ENCODE measurements around the gene SGK1.
"Not testable (repeated sequence)": the region's sequence is repeated elsewhere in the genome, so short reads cannot be mapped to it uniquely, and the experiment has no call there.

The SGK1 gene

DNA sequence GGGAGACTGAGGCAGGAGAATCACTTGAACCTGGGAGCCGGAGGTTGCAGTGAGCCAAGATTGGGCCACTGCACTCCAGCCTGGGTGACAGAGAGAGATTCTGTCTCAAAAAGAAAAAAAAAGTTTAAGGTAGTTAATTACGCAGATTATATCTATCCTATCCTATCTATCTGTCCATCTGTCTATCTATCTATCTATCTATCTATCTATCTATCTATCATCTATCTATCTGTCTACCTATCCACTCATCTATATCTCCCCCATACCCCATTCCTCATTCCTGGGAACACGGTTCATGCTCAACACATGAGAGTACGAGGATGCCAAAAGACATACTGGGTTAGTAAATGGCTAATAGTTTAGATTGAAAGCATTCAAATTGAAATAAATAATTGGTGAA, 8.3 kb upstream of the SGK1 start:
- not testable (repeated sequence) for DNase-seq

DNA sequence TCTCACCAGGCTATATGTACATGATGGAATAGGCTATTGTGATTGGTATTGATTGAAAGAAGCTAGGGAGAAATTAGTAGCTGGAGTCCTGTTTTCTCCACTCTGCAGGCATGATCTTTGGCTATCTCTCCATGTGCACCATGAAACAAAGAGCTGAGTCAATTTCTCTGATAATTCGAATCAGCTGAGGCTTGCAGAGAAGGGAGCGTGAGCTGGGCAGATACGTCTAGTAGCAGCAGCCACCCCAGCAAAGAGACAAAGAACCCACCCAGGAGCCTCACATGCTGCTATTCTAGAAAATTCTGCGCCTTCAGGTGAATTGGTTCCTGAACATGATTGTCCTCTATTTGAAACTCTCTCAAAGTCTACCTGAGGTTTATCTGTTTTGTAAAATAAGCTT, 6.9 kb upstream of the SGK1 start:
- DNase-seq: no peak

DNA sequence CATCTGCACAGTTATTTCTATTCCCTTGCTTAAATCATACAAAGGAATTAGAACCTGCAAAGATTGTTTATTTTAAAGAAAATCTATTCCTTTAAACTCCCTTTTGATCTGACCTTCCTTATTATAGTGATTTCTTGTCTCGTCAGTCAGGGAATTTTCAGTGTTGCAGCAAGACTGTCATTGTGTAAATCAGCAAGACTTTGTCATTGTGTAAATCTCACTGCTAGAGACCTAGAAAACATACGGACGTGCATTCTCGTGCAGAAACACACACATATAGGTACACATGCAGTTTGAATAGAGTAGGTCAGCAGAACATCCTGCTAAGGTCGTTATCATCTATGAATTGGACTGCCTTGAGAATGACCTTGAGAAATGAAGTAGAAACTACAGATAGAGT, 6.2 kb upstream of the SGK1 start:
- DNase-seq: no peak

DNA sequence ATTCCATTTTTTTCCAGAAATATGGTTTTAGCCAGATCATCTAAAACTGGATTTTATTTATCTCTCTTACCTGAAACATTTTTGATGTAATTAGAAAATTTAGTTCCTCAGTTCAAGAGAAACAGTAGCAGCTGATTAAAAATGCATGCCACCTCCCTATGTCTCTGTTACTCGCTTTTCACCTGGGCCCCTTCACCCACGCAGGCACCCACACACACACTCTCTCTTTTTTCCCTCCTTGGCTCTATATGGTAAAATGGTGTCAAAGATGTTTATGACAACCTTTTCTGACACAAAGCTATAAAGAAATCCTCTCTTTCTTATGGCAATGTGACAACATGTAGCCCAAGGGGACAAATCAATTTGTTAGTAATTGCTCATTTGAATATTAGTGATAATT, 5.8 kb upstream of the SGK1 start:
- DNase-seq: no peak

DNA sequence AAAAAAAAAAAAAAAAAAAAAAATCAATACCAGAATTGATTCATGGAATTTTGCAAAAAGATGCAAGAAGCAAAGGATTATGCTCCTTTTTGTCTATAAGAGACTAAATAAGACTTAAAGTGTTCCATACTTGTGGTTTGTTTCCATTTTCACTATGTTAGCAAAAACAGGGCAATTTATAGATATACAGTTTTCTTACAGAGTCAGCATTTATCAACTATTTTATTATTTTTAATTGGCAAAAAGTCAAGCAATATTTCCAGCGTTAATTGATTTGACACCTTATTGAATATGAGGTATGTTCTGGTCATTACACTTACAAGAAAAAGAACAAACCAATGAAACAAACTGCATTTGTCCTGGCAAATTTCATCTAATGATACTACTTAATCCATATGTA, 5.4 kb upstream of the SGK1 start:
- no peak for DNase-seq

DNA sequence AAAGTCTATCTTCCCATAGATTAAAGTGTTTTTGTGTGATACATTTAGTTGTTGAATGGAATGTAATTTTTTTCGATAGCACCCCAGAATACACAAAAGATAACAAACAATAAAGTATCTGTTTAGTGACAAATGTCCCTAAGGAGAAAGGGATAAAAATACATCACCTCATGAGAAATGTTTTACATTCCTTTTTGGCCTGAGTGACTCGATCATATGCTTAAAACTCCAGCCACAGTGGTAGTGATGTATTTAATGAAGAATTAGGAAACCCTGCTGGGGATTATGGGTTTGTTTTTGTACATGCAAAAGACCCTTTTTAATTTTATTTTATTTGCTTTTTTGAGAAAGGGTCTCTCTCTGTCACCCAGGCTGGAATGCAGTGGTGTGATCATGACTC, 4.3 kb upstream of the SGK1 start:
- no peak for DNase-seq

DNA sequence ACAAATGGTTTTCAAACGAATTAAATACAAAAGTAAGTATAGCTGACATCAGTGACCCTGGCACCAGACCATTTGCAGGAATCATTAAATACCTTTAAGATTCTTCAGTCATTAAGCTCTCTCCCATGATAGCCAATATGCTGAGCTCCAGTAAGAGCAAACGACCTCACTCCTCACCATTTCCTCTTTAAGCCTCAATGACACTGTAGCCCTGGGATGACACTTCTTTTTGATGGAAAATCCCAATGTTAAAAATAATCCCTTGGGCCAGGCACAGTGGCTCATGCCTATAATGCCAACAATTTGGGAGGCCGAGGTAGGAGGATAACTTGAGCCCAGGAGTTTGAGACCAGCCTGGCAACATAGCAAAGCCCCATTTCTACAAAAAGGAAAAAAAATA, 3.3 kb upstream of the SGK1 start:
- DNase-seq: no peak

DNA sequence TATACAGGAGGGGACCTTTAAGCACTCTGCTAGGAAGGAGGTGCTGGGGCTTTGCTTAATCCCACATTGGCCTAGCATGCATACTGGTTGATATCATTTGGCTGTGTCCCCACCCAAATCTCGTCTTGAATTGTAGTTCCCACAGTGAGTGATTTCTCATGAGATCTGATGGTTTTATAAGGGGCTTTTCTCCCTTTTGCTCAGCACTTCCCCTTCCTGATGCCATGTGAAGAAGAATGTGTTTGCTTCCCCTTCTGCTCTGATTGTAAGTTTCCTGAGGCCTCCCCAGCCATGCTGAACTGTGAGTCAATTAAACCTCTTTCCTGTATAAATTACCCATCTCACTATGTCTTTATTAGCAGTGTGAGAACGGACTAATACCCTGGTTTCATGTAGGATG, 1.8 kb upstream of the SGK1 start:
- not testable (repeated sequence) for DNase-seq

DNA sequence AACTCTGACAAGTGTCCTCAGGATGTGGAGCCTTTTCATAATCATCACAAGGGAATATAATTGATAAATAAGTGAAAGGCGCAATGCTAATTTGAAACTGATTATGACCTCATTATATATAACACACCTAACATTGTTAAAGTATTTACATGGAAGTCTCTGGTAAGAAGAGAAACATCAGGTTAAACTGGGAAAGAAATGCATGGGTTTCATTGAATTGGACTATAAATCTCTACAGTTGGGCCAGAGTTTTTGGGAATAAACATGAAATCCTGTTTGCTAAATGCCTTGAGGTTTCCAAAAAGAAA, 1.0 kb upstream of the SGK1 start:
- DNase-seq: no peak

DNA sequence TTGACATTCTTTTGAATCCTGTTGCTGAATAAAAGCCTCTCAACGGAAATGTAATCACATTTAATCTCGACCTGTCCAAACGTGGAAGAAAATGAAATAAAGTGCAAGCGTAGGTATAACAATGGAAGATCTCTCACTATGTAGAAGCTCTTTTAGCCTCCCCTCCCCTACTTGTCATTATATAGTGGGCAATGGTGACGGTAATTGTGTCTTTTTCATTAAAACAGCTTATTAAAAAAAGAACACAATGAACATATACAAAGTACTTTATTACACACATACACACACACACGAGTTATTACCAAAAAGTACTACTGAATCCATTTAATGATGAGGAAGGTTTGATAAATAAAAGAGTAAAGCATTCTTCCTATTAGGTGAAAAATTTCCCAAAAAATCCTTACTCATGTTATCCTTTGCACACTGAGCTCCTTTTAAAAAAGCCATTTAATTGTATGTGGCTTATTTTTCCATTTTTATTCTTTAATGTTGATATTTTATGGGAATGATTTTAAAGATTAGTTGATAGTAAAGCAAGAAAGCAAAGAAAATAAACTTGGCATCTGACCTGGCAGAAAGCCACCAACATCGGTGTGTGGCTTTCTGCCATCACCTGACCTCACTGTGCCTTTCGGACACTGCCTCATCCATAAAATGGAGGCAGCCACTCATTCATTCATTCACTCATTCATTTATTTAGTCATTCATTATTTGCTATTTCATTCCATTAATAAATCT, 493 bp upstream of the SGK1 start:
- DNase-seq: no peak

DNA sequence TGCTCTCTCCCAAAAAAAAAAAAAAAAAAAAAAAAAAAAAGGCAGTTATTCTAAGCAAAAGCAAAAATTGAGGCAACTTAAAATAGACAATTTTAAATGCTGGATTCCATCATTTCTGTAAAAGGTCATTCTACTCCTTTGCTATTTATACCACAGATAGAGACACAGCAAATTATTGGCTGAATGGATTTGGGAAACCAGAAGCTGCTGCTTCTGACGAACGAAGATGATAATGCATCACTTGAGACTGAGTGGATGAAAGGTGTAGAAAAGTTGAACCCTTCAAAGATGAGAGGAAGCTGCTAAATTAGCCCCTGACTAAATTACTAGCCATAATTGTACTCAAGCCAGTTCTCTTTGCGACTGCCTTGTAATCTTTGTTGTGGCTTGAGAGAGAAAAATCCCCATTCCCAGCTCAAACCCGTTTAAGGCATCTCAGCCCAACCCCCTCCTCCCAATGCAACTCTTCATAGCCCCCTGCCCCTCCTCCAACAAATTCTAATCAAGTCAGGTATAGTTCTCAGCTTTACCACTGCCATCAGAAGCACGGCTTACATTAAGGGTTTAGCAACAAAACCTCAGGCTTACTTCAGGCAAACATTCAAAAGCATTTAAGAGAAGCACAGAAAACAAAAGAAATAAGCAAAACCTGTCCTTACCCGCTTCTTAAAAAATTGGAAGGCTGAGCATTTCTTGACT, 1.0 kb downstream of the SGK1 start:
- no peak for DNase-seq

DNA sequence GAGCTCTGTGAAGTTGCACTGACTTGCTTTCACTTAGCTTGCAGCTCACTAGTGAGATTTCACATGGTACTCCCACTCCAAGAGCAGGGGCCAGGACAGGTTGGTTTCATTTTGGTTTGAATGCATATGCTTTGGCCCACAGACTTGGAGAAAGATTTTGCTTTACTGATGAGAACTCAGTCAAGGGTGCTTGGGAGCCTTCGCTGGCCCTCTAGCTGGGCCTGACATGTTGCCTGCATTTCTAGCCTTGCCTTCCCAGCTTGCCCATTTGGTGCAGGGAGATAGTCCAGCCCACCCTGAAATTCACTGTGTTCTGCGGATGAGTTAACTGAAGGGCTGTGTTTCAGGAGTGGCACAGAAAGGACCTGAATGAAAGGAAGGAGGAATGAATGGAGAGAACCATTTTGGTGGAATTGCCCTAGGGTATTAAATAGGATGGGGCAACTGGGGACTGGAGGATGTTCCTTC, 1.9 kb downstream of the SGK1 start:
- DNase-seq: no peak

DNA sequence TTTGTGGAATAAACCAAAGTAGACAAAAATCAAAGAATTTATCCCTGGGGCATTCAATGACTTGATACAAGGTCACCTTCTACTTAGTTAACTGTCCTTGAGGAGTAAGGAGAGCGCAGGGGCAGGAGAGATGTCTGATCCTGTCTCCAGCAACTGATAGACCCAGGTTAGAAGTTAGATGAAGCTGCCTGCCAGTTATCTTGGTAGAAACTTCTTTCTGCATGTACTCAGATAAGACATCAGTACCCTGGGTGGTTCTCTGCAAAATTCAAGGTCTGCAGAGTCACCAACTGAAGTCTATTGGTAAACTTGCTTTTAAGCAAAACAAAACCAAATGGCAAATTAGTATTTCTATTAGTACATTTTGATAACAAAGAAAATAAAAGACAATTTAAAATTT, 2.7 kb downstream of the SGK1 start:
- DNase-seq: no peak

DNA sequence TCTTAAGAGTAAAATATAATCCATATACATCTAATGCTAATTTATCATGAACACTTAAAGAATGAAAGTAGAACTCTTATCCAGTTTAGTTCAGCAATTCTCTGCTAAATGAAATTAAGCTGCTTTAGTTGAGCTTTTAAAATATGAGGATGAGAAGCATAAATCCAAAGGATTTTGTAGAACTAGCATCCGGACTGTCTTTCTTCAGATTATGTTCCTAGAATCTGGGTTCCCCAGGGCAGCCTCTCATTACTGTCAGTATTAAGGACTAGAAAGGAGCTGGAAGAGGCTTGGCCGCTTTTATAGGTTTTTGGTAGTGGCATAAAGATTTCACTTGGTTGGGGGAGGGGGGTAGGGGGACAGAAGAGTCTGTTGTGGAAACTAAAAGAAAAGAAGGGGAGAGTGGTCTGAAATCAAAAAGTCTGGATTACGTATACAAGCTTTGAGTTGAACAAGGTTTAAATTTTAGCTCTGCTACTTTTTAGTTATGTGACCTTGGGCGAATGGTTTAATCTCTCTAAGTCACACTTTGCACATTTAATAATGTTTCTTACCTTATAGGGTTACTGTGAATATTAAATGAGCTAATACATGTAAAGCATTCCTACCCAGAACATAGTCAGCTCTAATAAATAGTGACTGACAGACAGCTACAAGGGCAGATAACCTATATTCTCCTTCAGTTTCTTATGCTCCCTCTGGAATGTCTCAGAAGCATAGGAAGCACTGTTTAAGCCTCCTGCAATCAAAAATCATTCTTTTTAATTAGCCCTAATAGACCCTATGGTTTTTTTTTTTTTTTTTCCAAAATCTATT, 3.7 kb downstream of the SGK1 start:
- DNase-seq: no peak

DNA sequence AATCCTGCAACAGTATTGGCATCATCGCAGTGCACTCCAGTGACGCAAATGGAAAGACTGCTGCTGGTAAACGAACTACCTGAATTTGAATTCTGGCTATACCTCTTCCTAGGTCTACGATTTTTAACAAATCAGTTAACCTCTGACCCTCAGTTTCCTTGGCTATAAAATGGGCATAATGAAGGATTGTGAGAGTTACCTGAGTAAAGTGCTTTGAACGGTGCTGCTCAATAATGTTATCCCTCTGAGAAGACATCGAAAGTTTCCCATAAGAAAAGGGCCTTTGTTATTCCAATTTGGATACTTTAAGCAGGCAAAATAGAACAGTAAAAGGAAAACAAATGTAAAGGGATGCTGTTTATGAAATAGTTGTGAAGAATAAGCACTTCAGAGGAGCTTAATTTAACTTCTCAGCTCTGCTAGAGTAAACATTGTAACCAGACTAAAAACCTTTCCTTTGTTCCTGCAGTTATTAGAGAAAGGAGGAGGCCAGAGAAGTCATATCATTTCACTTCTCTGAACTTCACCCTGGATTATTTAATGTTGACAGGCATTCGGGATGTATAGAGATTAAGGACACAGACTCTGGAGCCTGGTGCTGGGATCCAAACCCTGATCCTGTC, 5.8 kb downstream of the SGK1 start:
- no peak for DNase-seq

DNA sequence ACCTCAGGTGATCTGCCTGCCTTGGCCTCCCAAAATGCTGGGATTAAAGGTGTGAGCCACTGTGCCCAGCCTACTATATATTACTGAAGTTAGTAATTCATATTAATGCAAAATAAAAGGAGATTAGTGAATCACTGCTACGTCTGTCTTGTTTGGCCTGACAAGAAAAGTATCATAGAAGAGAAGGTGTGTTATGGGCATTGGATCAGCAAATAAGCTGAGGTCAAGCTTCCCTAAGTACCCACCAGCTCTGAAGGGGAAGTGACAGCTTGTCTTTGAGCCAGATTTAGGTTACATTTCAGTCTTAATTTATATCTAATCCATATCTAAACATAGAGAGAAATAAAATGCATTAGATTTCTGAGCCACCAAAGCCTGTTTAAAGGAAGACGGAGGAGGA, 7.1 kb downstream of the SGK1 start:
- no peak for DNase-seq

DNA sequence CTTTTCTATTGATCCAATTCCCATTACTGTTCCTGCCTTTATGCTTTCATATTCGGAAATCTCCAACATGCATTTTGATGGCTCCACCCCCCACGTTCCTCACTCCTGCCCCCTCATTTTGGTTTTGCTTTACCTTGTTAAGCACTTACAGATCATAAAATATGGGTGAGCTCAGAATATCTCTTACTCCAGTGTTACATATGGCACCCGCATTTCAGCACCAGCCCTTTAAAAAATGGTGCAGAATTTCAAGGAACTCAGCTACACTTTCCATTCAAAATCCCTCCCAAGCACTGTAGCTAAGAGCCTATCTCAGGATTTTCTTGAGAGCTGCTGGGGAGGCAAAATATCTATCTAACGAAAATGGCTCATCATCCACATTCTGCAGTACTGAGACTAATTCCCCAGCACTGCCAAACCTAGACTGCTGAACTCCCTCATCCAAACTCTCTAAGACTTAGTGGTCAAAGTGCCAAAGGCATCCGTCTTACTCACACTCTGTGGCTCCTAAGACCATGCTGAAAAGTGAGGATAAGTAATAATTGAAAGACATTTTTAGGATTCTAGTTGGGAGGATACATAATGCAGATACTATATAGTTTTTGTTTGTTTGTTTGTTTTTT, 7.8 kb downstream of the SGK1 start:
- no peak for DNase-seq

DNA sequence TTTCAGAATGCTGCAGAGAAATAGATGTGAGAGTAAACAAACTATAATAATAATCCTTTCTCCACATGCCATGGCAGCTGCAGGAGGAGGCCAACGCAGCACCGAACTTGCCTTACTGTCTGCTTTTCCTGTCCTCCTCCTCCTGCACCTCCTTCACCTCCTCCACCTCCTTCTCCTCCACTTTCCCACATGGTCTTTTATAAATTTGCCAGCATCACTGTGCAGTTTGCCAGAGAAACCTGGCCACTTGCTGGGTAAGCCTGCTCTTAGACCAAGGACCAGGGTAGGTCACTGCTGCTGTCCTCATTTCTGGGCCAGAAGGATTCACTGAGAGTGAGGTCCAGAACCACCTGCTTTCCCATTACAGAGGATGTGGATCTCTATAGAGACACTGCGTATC, 8.7 kb downstream of the SGK1 start:
- no peak for DNase-seq

DNA sequence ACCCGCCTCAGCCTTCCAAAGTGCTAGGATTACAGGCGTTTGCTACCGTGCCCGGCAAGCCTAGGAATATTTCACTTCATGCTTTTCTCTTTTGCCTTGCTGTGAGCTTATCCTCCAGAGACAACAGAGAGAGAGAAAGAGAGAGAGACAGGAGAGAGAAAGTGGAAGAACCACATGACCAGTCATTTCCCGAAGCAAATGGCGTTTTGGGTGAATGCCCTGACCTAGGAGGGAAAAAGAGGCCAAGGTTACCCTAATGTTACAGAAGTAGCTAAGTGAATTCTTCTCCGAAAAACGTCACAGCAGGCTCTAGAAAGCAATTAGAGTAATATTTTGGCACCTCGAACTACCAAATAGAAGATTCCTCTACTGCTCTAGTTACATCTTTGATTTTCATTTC, 9.1 kb downstream of the SGK1 start:
- no peak for DNase-seq

DNA sequence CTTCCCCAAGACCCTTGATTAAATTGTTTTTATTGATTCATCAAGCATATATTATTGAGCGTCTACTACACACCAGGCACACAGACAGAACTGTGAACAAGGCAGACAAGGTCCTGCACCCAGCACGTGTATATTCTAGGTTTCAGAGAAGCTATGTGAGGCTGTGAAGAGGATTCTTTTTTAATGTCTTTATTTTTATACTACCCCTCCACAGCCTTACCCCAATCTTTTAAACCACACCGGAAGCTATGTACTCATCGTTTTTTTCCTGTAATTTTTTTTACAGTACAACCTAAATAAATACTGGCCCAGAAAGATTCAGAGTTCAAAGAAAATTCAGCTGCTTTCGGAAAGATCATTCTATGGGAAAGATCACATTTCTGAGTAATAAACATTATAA, 10.0 kb downstream of the SGK1 start:
- no peak for DNase-seq

DNA sequence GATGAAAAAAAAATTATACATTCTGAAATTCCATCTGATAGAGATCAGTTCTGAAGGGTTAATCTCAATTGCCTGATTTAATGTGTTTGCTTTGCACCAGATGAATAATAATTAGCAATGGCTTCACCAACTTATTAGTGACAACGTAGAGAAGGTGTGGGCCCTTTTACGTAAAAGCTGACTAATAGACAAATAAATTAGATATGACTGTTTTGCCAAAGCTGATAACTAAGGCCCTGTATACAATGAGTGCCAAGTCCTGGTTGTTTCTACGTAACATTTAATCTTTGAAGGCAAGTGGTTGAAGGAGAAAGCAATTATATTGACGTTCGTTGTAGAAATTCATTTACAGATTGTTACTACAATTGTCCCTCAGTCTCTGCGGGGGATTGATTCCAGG, 10.8 kb downstream of the SGK1 start:
- no peak for DNase-seq

DNA sequence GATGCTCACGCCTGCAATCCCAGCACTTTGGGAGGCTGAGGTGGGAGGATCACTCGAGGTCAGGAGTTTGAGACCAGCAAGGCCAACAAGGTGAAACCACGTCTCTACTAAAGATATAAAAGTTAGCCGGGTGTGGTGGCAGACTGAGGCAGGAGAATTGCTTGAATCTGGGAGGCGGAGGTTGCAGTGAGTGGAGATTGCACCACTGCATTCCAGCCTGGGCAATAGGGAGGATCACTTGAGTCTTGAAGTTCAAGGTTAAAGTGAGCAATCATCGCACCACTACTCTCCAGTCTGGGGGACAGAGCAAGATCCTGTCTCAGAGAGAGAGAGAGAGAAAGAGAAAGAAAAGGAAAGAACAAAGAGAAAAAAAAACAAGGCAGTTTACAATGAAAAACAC, 13.5 kb downstream of the SGK1 start:
- DNase-seq: not testable (repeated sequence)

DNA sequence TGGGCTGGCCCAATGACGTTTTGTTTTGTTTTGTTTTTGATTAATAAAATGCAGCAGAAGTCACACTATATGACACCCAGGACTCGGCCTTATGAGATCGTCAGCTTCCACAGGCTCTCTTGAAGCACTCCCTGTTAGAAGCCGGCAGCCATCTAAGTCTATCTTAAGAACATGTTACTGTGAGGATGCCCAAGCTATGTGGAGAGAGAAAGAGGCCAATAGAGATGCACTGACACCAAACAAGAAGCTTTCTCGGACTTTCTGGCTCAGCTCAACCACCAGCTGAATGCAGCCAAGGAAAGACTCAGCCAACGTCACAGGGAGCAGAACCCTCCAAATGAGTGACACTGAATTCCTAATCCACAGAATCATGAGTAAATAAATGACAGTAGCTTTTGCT, 14.0 kb downstream of the SGK1 start:
- no peak for DNase-seq
